GF-D8 (cell line): Measurements from ENCODE around the gene TCEA2.

Experiments
- DNase-seq: peaks from one replicate; lab custom pipeline; 2025; lab: John Stamatoyannopoulos, UW

TCEA2 gene

DNA sequence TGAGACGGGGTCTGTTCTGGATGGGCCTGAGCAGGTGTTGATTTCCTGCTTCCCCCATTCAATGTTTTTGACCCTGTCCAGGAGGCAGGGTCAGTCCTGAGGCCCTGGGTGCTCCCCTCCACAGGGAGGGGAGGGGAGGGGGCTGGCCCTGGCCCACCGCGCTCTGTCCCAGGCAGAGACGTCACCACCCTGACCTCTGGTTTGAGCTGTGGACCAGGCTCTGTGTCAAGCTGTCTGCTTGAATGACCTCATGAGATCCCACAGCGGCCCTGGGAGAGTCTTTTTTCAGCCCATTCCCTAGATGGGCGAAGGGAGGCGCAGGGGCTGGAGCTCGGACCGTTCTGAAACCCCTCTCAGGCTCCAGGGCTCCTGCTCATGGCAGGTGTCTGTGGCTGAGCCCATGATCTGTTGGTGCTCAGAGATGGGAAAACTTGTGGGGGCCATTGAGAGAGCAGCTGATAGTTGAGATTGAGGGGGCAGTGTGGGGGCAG lies 30.1 kb downstream of the TCEA2 start:
- DNase-seq = no peak

DNA sequence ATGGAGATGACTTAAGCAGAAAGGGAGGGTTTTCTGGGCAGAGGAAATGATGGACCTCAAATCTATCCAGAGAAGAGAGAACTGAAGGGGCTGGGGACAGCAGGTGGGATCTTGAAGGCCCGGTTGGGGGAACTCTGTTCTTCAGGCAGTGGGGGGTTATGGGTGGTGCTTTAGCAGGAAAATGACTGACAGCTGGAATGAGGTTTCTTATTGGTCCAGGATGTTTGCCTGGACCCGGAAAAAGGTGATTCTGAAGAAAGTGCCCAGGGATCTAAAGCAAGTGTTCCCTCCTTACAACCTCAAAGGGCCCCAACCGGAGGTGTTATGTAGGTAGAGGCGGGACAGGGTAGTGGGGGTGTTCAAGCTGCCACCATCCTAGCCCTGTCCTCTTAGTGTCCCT lies 32.5 kb downstream of the TCEA2 start:
- DNase-seq = no peak

GRCh38 chr20:64095927-64096326 lies 32.9 kb downstream of the TCEA2 start:
- no peak for DNase-seq

DNA sequence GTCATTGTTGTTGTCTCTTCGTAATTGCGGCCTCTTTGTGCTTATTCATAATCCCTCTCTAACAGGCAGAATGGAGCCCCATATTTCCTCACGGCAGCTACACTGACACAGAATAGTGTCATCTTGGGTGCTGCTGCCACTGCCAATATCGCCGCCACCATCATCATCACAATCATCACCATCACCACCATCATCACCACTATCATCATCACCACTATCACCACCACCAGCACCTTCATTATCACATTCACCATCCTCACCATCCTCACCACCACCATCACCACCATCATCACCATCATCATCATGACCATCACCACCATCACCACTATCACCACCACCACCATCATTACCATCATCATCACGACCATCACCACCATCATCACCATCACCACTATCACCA lies 33.5 kb downstream of the TCEA2 start:
- no peak for DNase-seq

DNA sequence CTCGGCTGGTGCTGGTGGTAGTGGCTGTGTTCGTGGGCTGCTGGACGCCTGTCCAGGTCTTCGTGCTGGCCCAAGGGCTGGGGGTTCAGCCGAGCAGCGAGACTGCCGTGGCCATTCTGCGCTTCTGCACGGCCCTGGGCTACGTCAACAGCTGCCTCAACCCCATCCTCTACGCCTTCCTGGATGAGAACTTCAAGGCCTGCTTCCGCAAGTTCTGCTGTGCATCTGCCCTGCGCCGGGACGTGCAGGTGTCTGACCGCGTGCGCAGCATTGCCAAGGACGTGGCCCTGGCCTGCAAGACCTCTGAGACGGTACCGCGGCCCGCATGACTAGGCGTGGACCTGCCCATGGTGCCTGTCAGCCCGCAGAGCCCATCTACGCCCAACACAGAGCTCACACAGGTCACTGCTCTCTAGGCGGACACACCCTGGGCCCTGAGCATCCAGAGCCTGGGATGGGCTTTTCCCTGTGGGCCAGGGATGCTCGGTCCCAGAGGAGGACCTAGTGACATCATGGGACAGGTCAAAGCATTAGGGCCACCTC lies 35.5 kb downstream of the TCEA2 start:
- DNase-seq = no peak

DNA sequence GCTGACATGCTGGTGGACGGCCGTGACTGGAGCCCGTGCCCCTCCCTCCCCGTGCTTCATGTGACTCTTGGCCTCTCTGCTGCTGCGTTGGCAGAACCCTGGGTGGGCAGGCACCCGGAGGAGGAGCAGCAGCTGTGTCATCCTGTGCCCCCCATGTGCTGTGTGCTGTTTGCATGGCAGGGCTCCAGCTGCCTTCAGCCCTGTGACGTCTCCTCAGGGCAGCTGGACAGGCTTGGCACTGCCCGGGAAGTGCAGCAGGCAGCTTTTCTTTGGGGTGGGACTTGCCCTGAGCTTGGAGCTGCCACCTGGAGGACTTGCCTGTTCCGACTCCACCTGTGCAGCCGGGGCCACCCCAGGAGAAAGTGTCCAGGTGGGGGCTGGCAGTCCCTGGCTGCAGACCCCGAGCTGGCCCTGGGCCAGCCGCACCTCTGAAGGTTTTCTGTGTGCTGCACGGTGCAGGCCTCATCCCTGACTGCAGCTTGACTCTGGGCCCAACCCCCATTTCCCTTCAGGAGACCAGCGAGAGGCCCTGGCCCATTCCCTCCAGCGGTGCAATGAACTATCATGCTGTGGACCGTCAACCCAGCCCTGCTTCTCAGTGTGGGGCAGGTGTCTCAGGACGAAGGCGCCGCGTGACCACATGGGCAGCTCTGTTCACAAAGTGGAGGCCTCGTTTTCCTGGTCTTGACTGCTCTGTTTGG lies 36.2 kb downstream of the TCEA2 start:
- DNase-seq = no peak

DNA sequence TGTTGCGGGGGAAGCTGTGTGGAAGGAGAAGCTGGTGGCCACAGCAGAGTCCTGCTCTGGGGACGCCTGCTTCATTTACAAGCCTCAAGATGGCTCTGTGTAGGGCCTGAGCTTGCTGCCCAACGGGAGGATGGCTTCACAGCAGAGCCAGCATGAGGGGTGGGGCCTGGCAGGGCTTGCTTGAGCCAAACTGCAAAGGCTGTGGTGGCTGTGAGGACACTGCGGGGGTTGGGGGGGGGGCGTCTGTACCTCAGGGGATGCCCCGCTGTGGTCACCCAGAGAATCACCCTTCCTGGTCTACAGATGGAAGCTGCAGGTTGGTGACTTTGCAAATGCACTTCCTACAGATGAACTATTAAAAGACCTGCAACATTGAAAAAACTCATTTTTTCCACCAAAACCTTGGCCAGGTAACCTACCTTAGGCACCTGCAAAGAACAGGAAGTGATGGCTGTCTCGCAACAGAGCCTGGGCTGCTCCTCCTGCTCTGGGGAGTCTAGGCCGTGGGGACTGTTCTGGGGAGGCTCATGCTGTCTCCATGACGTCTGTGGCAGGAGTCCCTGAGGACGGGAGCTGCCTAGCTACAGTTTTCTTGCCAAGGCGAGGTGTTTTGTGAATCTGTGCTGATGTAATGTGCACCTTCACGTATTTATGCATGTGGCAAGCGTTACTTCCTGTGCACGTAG lies 37.0 kb downstream of the TCEA2 start:
- DNase-seq = no peak

GRCh38 chr20:64100566-64100888 lies 37.5 kb downstream of the TCEA2 start:
- no peak for DNase-seq

DNA sequence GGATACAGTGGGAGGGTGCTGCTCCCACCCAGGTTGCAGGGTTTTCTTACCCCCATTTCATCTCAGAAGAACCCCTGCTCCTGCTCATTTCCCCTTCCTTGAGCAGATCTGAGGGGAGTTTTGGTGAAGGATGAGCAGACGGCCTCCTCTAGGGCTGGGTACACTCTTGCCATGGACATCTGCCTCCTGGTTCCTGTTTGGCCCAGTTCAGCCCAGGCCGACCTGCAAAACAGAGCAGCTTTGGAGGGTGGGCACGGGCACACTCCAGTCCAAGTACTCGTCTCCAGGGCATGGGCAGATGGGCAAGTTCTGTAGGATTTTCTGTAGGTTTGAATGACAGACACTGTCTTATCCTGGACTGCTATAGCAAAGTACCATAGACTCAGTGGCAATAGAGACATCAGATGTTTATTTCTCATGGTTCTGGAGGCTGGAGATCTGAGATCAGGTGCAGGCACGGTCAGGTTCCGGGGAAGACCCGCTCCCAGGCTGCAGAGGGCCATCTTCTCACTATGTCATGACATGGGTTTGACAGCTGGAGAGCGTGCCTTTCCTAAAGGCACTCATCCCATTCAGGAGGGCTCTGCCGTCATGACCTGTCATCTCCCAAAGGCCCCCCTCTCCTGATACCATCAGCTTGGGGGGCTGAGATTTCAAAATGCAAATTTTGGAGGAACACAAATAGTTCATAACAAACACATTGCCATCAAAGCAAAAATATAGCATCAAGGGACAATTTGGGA lies 38.1 kb downstream of the TCEA2 start:
- DNase-seq = no peak

DNA sequence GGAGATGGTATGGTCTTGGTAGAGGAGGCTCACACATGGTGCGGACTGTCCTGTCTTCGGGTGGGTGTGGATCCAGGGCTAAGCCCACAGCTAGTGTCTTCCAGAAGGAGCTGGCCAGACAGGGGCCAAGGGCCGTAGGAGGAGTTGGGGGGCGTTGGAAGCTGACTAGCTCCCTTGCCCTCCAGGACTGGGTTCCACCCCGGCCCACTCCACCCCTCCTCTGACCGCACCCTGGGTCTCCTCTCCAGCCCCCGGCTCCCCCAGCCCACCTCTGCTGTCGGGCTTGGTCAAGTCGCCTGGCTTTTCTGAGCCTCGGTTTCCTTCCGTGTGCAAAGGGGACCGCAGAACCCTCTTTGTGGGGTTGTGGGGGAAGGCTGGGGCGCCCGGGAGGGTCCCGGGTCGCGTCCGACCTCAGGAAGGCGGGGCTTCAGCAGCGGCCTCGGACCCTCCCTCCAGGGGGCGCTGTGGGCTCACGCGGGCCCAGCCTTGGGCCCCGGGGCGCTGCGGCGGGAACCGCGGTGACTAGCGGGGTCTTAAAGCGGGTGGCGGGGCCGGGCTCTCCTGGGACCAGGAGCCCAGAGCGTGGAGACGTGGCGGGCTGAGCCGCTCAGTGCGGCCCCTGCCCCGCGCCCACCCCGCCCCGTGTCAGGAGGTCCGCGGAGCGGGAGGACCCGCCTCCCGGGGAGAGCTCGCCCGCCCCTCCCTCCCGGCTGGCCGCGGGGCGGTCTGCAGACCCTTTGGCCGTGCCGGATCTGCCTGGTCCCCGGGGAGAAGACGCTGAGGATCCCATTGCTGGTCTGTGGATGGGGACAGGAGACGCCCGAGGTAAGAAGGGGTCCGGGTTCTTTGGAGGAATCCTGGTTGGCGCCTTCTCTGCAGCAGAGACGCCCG lies 39.0 kb downstream of the TCEA2 start:
- no peak for DNase-seq

DNA sequence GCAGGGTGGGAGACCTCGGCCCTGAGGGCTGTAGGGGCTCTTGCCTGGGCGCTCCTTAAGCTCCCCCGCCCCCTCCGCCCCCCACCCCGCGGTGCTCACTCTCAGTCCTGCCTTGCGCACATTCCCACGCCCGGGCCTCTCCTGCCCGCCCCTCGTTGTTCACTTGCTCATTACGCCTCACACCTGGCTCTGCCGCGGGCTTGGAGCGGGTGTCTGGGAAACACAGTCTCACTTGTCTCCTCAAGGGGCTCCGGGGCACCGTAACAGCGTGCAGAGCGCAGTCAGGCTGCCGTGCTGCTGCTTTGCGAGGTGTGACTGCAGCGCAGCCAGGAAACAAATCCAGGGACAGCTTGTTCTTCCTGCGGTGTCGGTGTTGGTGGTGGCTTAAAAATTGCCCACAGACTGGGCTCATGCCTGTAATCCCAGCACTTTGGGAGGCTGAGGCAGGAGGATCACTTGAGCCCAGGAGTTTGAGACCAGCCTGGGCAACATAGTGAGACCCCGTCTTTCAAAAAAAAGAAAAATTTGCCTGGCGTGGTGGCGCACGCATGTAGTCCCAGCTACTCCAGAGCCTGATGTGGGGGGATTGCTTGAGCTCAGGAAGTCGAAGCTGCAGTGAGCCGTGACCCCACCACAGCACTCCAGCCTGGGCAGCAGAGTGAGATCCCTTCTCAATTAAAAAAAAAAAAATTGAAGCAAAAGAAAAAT lies 39.8 kb downstream of the TCEA2 start:
- DNase-seq = no peak

- DNase-seq = no peak
Observed at GRCh38 chr20:64103871-64104666, 41.1 kb downstream of the TCEA2 start.

- DNase-seq = no peak
Observed at GRCh38 chr20:64104667-64105451, 41.9 kb downstream of the TCEA2 start.

GRCh38 chr20:64105846-64106434 lies 42.9 kb downstream of the TCEA2 start:
- DNase-seq = no peak

- DNase-seq = no peak
Observed at GRCh38 chr20:64106435-64106961, 43.5 kb downstream of the TCEA2 start.

DNA sequence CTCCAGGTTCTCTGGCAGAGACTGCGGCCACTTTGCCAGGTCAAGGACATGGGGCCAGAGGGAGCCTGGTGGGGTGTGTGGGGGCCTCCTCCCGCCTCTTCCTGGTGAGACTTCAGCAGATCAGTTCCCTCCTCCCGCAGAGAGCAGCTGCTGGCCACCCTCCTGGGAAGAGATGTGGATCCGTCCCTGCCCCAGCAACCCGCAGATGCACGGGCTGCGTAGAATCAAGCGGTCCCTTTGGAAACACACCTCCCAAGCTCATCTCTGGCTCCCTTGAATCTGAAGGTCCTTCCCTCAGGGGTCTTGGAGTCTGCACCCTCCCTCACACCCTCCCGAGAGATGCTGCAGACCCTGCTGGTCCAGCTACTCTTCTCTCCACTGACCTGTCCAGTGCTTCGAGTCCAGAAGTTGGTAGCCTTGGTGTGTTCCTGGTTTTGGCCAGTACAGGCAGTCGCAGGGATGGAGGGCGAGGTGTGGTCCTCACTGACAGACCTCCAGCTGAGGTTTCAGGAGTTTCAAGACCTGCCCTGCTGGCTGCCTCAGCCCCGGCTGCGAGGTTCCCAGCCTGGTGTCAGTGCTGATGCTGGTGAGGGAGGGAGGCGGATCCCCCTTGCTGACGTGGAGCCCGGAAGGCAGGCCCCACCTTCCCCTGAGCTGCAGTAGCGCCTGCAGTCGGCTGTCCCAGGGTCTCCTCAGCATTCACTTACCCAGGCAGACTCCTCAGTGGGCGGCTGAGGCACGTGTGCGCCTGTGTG lies 44.2 kb downstream of the TCEA2 start, which contains the start of gene NPBWR2:
NPBWR2 (minus strand) TSS at position 585 of the 755 bp plus-strand sequence. CDS start 734 bp downstream, outside the sequence.
- no peak for DNase-seq

- DNase-seq = peak; percentile 14
Observed at GRCh38 chr20:64107736-64108457, 44.9 kb downstream of the TCEA2 start.
